HG03460 (cell line): ENCODE measurements around the gene RFX5.

Experiments
- ATAC-seq: cut with Tn5 transposase; IDR thresholded peaks from one replicate; pipeline ENCODE4 v1.9.1; 2021; ENCODE audit not compliant: unreplicated experiment

RFX5 gene

GRCh38 chr1:151325231-151325630 is 21.8 kb downstream of the RFX5 start:
- no peak for ATAC-seq

DNA sequence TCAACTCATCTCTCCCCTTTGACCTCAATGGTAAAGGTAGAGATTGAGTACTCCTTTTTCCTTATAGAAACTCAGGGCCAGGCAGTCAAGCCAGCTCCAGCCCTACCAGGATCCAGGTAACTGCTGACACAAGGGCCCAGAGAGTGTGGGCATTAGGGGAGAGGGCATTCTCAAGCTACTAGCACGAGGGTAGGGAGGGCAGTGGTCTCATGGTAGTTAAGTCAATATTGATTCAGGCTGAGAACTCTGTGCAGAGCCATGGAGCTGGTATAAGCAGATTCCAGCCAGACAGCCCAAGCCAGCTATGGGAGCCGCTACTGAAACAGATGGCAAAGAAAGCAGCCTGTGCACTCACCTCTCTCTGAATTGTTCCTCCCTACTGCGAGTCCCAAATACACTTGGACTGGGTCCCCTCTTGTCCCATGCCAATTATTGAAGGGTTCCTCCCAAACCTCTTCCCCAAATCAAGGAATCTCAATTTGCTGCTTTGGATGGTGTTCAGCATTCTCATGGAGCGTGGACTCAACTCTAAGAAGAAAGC is 22.6 kb downstream of the RFX5 start:
- ATAC-seq: no peak

- ATAC-seq: no peak
Observed at GRCh38 chr1:151318975-151319374, 28.1 kb downstream of the RFX5 start.

DNA sequence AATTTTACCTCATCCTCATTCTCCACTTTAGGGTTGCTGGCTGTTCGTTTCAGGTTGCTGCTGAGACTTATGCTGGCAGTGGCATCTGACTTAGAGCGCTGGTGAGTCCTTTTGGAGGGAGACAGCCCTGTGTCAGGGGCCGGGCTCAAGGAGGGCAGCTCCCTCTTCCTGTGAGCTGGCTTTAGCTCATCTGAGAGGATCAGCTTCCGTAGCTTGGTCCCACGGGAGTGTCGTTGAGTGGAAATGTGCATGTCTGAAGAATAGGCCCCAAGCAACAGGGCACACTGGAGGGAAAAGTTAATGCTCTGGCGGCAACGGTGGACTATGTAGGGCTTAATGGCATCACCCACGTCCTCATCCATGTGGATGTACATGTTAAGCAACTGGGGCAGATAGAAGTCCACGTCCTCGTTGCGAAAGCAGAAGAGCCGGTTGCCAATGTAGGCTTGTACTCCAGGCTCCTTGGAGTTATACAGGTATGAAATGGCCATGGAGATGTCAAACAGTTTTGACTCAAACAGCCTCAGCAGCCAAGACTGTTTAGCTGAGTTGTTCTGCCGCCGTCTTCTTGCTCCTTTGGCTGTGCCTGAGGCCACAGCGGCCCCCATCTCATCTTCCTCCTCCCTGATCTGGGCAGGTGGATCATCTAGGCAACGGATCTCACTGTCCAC is 31.4 kb downstream of the RFX5 start:
- no peak for ATAC-seq

DNA sequence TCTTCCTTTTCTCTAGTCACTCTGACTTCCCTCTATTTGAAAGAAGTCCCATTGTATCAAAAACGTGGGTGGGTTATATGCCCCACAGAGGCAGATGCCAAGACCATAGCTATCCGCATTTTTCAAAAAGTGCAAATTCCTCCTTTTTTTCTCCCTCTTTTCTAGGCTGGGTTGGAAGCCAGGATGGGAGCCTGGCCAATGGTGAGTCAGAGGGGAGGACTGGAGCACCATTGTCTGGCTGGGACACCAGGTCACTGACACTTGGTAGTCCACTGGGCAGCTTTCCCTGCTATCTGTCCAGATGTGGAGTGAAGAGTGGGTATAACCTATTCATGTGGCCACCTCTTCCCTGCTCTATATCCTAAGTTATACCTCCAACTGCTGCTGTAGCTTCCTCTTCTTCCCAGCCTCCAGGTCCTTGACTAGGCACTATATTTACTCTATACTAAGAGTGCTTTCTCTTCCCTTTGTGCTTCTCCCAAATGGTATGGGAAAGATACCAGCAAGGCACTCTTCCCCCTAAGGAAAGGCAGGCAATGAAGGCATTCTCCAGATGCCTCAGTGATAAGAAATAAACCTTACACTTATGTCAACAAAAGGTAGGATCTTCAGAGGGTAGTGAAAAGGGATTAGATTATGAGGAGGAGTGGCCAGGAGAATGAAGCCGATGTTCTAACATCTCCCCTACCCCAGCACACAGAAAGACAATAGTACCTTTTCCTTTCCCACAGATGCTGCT is 32.7 kb downstream of the RFX5 start:
- no peak for ATAC-seq

GRCh38 chr1:151313501-151313900 is 33.6 kb downstream of the RFX5 start:
- no peak for ATAC-seq

GRCh38 chr1:151312826-151313225 is 34.2 kb downstream of the RFX5 start:
- ATAC-seq: no peak

DNA sequence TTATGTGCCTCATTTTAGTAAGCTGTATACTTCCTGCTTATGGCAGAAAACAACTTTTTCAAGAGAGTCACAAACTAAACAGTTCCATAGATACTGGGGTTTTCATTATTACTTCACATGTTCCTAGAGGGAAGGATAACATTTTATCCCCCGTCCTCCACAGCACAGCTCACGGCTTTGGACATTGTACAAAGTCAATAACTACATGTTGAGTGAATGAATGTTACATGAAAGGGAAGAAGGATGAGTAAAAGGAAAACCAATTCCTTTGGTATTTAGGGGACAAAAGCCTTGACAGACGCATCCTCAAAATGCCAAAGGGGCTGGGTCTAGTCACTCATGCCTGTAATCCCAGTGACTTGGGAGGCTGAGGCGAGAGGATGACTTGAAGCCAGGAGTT is 34.6 kb downstream of the RFX5 start:
- ATAC-seq: no peak

GRCh38 chr1:151311589-151312331 is 35.3 kb downstream of the RFX5 start:
- no peak for ATAC-seq

DNA sequence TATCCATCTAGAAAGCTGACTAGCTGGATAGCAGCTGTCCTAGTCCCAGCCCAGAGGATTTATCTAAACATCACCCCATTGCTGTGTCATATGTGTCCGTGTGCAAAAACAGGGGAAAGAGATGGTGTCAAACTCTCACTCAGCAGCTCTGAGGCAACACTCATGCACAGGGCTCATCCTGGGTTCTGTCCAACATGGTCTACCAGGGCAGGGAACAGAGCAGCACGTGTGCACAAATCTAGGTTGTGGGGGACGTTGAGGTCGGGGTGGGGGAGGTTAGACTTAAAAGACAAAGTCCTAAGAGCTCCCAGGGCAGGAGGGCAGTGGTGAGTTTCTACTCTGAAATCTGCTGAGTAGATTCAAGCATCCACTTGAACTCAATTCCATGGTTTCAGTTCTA is 36.0 kb downstream of the RFX5 start:
- no peak for ATAC-seq

DNA sequence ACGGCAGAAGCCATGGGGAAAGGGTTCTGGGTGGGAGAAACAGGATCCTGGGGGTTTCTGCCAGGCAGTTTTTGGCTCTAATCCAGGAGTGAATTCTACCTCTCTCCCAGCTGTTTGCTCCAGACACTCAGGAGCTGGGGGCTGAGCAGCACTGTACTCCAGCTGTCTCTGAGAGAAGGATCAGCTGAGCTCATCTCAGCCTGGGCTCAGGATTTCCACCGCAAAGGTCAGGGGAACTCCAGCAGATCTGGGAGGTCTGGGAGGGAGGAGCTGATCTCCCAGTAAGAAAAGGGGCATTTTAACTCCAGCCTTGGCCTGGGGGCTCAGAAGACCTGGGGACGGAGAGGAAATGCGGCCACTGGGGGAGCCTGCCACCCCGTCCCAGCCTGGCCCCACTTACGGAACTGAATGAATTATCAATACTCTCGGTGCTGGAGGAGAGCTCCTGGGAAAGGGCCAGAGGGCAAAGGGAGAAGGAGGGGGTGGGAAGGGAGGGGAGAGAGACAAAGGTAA is 37.2 kb downstream of the RFX5 start:
- ATAC-seq: no peak

- ATAC-seq: no peak
Observed at GRCh38 chr1:151294742-151295462, 52.1 kb downstream of the RFX5 start.

GRCh38 chr1:151293093-151293492 is 54.0 kb downstream of the RFX5 start:
- ATAC-seq: no peak

- no peak for ATAC-seq
Observed at GRCh38 chr1:151292207-151293030, 54.6 kb downstream of the RFX5 start.

DNA sequence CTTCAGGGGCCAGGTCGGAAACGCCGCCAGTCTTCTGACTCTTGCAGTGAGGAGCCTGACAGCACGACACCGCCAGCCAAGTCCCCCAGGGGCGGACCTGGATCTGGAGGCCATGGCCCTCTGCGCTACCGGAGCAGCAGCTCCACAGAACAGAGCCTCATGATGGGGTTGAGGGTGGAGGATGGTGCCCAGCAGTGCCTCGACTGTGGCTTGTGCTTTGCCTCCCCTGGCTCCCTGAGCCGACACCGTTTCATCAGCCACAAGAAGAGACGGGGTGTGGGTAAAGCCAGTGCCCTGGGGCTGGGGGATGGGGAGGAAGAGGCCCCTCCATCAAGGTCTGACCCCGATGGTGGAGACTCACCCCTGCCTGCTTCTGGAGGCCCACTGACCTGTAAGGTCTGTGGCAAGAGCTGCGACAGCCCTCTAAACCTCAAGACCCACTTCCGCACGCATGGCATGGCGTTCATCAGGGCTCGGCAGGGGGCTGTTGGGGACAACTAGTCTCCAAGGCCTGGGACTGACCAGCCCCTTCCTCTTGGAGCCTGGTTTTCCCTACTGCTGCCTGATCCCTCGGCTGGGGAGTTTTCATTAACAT is 56.2 kb downstream of the RFX5 start:
- ATAC-seq: no peak
